Muscle of arm (tissue), 12 donors: ENCODE results near the gene LCT. TPM values are rescaled to one million over a fixed set of nuclear protein-coding genes. Genes with fewer than 3 reads are reported as not detected.

Experiments used
- DNase-seq: peaks from one replicate; pipeline ENCODE4 v3.0.0-alpha.2; 2013
- polyA plus RNA-seq, 12 donors: library from polyadenylated mRNA; unstranded; fragments of 120-200 nt; gene quantifications; one replicate each; pipeline ENCODE4 v1.2.1, GENCODE V29; 2013; ENCODE audit not compliant: insufficient read length in 12 of 12

The LCT gene
- polyA plus RNA-seq, 12 donors, result 0.06 TPM; not detected in 11

DNA sequence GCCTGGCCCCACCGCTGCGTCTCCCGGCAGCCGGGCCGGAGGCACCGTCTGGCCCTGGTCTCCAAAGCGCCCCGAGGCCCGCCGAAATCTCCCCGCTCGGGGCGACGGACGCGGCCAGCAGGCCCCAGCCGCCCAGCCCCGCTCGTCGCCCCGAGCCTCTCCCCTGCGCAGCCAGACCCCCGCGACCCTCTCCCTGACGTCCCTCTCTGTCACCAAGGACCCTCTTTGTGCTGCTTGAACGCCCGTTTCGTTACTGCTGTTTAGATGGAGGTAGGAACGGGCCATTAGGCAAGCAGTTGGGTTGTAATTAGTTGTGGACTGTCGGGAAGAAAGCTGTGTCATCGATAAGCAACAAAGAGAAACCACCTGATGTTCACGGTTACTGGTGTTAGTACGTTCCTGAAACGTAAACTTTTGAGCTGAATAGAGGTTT lies 94.6 kb downstream of the LCT start:
- DNase-seq, result peak; percentile 64

DNA sequence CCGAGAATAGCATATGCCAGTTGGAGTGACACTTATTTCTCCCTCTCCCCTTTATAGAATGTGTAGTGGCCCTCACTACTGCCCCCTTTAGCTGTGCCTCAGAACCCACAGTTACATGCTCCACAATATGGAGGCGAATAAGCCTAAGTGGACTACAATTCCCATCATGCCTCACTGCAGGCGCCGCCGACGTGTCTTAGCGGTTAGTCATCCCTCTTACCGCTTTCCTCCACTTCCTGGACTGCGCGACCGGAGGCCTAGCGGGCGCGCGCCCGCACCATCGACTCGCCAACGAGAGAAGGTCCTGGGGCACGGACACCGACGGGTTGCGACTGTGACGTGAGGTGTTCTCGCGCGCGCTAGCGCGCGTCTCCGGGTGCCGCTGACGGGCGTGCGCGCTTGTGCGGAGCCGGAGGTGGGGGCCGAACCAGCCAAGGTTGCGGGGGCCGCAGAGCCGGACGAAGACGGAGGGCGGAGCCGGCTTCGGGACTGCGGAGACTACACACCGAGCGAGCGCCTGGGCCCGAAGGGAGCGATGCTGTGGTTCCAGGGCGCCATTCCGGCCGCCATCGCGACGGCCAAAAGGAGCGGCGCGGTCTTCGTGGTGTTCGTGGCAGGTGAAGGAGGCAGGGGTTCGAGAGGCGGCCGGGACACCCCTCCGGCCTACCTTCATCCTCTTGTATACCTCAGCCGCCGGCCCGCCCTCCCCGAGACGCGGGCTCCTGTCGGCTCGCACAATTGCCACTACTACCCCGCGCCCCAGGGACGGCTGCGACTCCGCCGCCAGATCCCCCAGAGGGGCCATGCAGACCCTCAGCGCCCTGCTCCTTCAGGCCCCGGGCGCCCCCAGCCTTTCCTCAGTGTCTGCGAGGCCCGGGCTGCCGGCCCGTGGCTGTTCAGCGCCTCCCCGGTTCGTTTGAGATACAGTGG lies 95.3 kb downstream of the LCT start, which contains the start of gene UBXN4:
Gene UBXN4 (plus strand): TSS at position 461 of the 930 bp plus-strand sequence. CDS start 75 bp downstream, at position 536.
- DNase-seq, result peak; percentile 98

DNA sequence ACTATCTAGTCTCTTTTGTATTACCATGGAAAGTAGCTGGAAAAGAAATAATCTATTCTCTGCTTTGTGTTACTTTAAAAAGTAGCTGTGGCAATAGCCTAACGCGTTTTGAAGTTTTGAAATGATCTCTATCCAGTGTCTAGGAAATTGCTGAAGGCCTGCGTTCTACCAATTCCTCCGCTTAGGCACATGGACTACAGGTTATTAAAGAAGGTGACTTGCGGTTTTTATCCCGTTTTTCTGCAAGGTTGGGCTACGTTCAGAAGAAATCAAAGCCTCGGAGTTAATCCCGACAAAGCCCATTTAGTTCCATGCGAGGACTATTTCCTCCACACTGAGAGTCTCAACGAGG lies 96.0 kb downstream of the LCT start:
- DNase-seq, result no peak

DNA sequence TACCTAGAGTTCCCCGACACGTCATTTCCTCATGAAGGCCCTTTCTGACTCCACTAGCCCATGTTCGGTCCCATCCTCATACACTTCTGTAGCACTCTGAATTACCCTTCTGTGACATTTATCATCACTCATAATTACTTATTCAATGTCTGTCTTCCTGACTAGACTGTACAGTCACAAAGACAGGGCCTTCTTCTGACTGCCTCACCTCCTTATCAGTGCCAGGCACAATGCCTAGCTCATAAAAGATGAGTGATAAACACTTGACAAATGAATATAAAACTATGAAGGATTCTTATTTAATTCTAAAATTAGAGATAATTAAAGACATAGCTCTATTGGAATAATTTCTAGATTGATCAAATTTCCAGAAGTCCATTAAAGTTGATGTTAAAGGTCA lies 96.8 kb downstream of the LCT start:
- no peak for DNase-seq

Other genes with a start within 250 kb of the LCT start
- 100 to 1,000 TPM in 4 of 12 donors, 10 to 100 TPM in 8; 68.0 to 113 (median 88.7) TPM for gene UBXN4, start 95.3 kb downstream of the LCT start, polyA plus RNA-seq
- gene MCM6, start 39.3 kb upstream of the LCT start, polyA plus RNA-seq, result 10 to 100 TPM in 11 of 12 donors, not detected in 1; 12.8 to 37.3 (median 29.4) TPM
- 100 to 1,000 TPM in 8 of 12 donors, 10 to 100 TPM in 4; 72.8 to 942 (median 104) TPM for gene DARS1, start 148.4 kb upstream of the LCT start, polyA plus RNA-seq